HG03378 (cell line): ENCODE results near the gene HLA-DQA1.
"Not testable (repeated sequence)": the region's sequence is repeated elsewhere in the genome, so short reads cannot be mapped to it uniquely, and the experiment has no call there.

Experiments used
- ATAC-seq: cut with Tn5 transposase; IDR thresholded peaks from one replicate; pipeline ENCODE4 v1.9.1; 2021; ENCODE audit warnings: mild to moderate bottlenecking, moderate library complexity; ENCODE audit not compliant: unreplicated experiment

HLA-DQA1 gene

GRCh38 chr6:32657819-32658218, 20.6 kb downstream of the HLA-DQA1 start:
- ATAC-seq: not testable (repeated sequence)

GRCh38 chr6:32658268-32658897, 21.2 kb downstream of the HLA-DQA1 start:
- ATAC-seq: no peak

GRCh38 chr6:32659856-32660595, 22.8 kb downstream of the HLA-DQA1 start:
- no peak for ATAC-seq

- ATAC-seq: no peak
Observed at GRCh38 chr6:32662099-32662498, 24.9 kb downstream of the HLA-DQA1 start.

GRCh38 chr6:32662836-32663235, 25.6 kb downstream of the HLA-DQA1 start:
- no peak for ATAC-seq

- no peak for ATAC-seq
Observed at GRCh38 chr6:32664354-32664753, 27.1 kb downstream of the HLA-DQA1 start.

GRCh38 chr6:32664827-32665362, 27.7 kb downstream of the HLA-DQA1 start:
- ATAC-seq: no peak

- no peak for ATAC-seq
Observed at GRCh38 chr6:32665661-32666060, 28.5 kb downstream of the HLA-DQA1 start.

GRCh38 chr6:32666420-32667300, 29.5 kb downstream of the HLA-DQA1 start, which contains the start of gene HLA-DQB1:
TSS of gene HLA-DQB1 (minus strand) at chr6:32666657. CDS start at chr6:32666607, 50 bp downstream.
- ATAC-seq: peak; percentile 75

- ATAC-seq: peak; percentile 79
Observed at GRCh38 chr6:32668226-32668747, 31.1 kb downstream of the HLA-DQA1 start.

GRCh38 chr6:32669240-32669639, 32.0 kb downstream of the HLA-DQA1 start:
- ATAC-seq: no peak

- no peak for ATAC-seq
Observed at GRCh38 chr6:32669893-32670292, 32.7 kb downstream of the HLA-DQA1 start.

GRCh38 chr6:32671908-32672307, 34.7 kb downstream of the HLA-DQA1 start:
- not testable (repeated sequence) for ATAC-seq

GRCh38 chr6:32674123-32674522, 36.9 kb downstream of the HLA-DQA1 start:
- ATAC-seq: not testable (repeated sequence)

GRCh38 chr6:32679492-32679891, 42.3 kb downstream of the HLA-DQA1 start:
- ATAC-seq: no peak

GRCh38 chr6:32680055-32680454, 42.8 kb downstream of the HLA-DQA1 start:
- no peak for ATAC-seq

GRCh38 chr6:32684246-32684645, 47.0 kb downstream of the HLA-DQA1 start:
- no peak for ATAC-seq

GRCh38 chr6:32685603-32686002, 48.4 kb downstream of the HLA-DQA1 start:
- ATAC-seq: peak; percentile 69

GRCh38 chr6:32689531-32690501, 52.6 kb downstream of the HLA-DQA1 start:
- ATAC-seq: peak; percentile 46

- no peak for ATAC-seq
Observed at GRCh38 chr6:32692019-32692418, 54.8 kb downstream of the HLA-DQA1 start.
